ENCODE measurements around the gene KRT20. TPM values are rescaled to one million over a fixed set of nuclear protein-coding genes. Genes with fewer than 3 reads are reported as not detected.
A peak's percentile ranks its signal among the peaks of the same experiment; 100 is the strongest.

Gene KRT20
- total and polyA plus RNA-seq, 9 of the 15 experiments (the other 6 are each of a cell fraction or from before 2014, with no cell fraction given) = 0.44 TPM; not detected in 8

- TF ChIP-seq PHTF2 (CRISPR knock-in tag; IDR thresholded peaks at IDR 0.05) = no peak
- TF ChIP-seq NFIX (CRISPR knock-in tag; IDR thresholded peaks at IDR 0.05; ENCODE audit: low read depth) = no peak
- TF ChIP-seq E2F5 (CRISPR knock-in tag; IDR thresholded peaks at IDR 0.05) = no peak
- TF ChIP-seq MXI1 (IDR thresholded peaks at IDR 0.05; ENCODE audit: low read depth, low read length) = no peak
- no peak for TF ChIP-seq MLLT1 (IDR thresholded peaks at IDR 0.05)
- no peak for TF ChIP-seq XRCC4 (IDR thresholded peaks at IDR 0.05; ENCODE audit: extremely low read depth, insufficient read depth, insufficient read length)
- TF ChIP-seq XRCC5 (IDR thresholded peaks at IDR 0.05; ENCODE audit: low read depth, low read length) = no peak
- TF ChIP-seq SMARCC2 (IDR thresholded peaks at IDR 0.05; ENCODE audit: low read depth) = no peak
Observed at GRCh38 chr17:40922239-40922638, 37.2 kb upstream of the KRT20 start (continued).

- in situ Hi-C loops (cut with MboI) (no loop called here), intact Hi-C loops (cut with micrococcal nuclease) (no loop called here)
- Histone ChIP-seq H3K36me3 (ENCODE audit: control insufficient read depth, insufficient read depth, low read length) (no peaks in the 10 kb centered on the region), H2AFZ (ENCODE audit: low read depth, low read length) (no peak overlapping the region), H3K9me3 (replicated peaks; ENCODE audit: control insufficient read depth, insufficient read depth, low read depth, low read length) (no peaks in the 10 kb centered on the region), H3K79me2 (ENCODE audit: control insufficient read depth, insufficient read depth, low read length) (no peaks in the 10 kb centered on the region), H3K9ac (ENCODE audit: insufficient read depth in 1 of 2, low read depth in 2 of 2, low read length in 2 of 2) (no peak overlapping the region), H3K4me1 (replicated peaks in 1 of 2; ENCODE audit: control insufficient read depth in 2 of 2, insufficient read depth in 2 of 2, low read length in 2 of 2) (no peaks in the 10 kb centered on the region), H3K27me3 (ENCODE audit: control insufficient read depth in 2 of 2, insufficient read depth in 2 of 2, low read length in 2 of 2) (peaks cover 5 to 7% of the 10 kb centered on the region in 2 experiments; a peak in 4 of 5 replicates), H3K4me3 (no peak overlapping the region), H3K27ac (ENCODE audit: extremely low read depth, low read depth, low read length) (no peak overlapping the region), H3K4me2 (ENCODE audit: insufficient read depth, low read length) (no peak overlapping the region), H4K20me1 (replicated peaks; ENCODE audit: control insufficient read depth, insufficient read depth, low read length) (no peaks in the 10 kb centered on the region), H3K9me1 (ENCODE audit: control insufficient read depth, insufficient read depth, low read length) (no peaks in the 10 kb centered on the region)
- DNase-seq (ENCODE audit: extremely low read depth in 1 of 4, low spot score in 3 of 4) (no peak), ATAC-seq (no peak), FAIRE-seq (no peak)
- ChIA-PET CTCF (ENCODE audit: low intra/inter-chr PET ratio) (no interaction called here), POLR2A (no interaction called here)
- no TSS peak for BruUV-seq (replicated peaks)
- WGBS (ENCODE audit: insufficient coverage, low coverage, missing lambda C conversion rate) = 0% methylated on average over 2 of the region's 2 CpGs
- no peak for TF ChIP-seq ZHX1 (conservative IDR thresholded peaks at IDR 0.05; ENCODE audit: low read length)
- peak; percentile 30 for TF ChIP-seq RBM25 (IDR thresholded peaks at IDR 0.05; ENCODE audit: low read depth, low read length, severe bottlenecking)
- no peak for TF ChIP-seq DDX20 (tag; IDR thresholded peaks at IDR 0.05; ENCODE audit: low read depth)
Observed at GRCh38 chr17:40921026-40921425, 36.0 kb upstream of the KRT20 start.
